RWPE1 (cell line): ENCODE results near the gene PLIN5.
A peak's percentile ranks its signal among the peaks of the same experiment; 100 is the strongest.

ENCODE experiments used
- CTCF ChIA-PET: fragments of 350-600 bp; sonication (Branson Sonifier 250); formaldehyde crosslinking; extraction: SDS; loops from one replicate; lab custom pipeline; 2021; lab: Yijun Ruan, JAX
- POLR2A ChIA-PET: fragments of 400-600 bp; formaldehyde crosslinking; extraction: SDS; loops from one replicate; lab custom pipeline; 2020; ENCODE audit warnings: antibody characterized with exemption; ENCODE audit not compliant: low non-redundant PET; lab: Yijun Ruan, JAX
- DNase-seq: peaks from one replicate; pipeline ENCODE4 v3.0.0; 2012; ENCODE audit warnings: low spot score
- H3K27ac ChIP-seq: fragments of 450-650 bp; 2 replicates; pipeline ENCODE4 v1.5.1; 2017
- TF ChIP-seq, protein P1 (sequence below): fragments of 450-650 bp; conservative IDR thresholded peaks from 2 replicates; pipeline ENCODE4 v1.5.1; 2017; ENCODE audit warnings: low read depth, mild to moderate bottlenecking

PLIN5 gene

GRCh38 chr19:4580021-4580901 is 45.2 kb upstream of the PLIN5 start:
- ChIA-PET CTCF (interaction anchor here (0.6 to 1.9 kb wide), 7 partner anchors 13 to 300 kb away, joined by 3 to 14 read pairs (median 5); no protein-coding TSS in a partner anchor), POLR2A (no interaction called here)
- no peak overlapping the region for H3K27ac ChIP-seq
- TF ChIP-seq, protein P1, sequence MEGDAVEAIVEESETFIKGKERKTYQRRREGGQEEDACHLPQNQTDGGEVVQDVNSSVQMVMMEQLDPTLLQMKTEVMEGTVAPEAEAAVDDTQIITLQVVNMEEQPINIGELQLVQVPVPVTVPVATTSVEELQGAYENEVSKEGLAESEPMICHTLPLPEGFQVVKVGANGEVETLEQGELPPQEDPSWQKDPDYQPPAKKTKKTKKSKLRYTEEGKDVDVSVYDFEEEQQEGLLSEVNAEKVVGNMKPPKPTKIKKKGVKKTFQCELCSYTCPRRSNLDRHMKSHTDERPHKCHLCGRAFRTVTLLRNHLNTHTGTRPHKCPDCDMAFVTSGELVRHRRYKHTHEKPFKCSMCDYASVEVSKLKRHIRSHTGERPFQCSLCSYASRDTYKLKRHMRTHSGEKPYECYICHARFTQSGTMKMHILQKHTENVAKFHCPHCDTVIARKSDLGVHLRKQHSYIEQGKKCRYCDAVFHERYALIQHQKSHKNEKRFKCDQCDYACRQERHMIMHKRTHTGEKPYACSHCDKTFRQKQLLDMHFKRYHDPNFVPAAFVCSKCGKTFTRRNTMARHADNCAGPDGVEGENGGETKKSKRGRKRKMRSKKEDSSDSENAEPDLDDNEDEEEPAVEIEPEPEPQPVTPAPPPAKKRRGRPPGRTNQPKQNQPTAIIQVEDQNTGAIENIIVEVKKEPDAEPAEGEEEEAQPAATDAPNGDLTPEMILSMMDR, result no peak
- DNase-seq, result no peak

- POLR2A ChIA-PET, result interaction anchor here (0.6 kb wide), 1 partner anchor 1618 kb away, joined by 6 read pairs; no protein-coding TSS in a partner anchor
- no peak overlapping the region for H3K27ac ChIP-seq
- DNase-seq, result no peak
- TF ChIP-seq, protein P1, result no peak
- CTCF ChIA-PET, result interaction anchor here (0.6 to 1.9 kb wide), 4 partner anchors 12 to 170 kb away, joined by 4 to 14 read pairs (median 7); no protein-coding TSS in a partner anchor
Observed at GRCh38 chr19:4579389-4579788, 44.4 kb upstream of the PLIN5 start.

DNA sequence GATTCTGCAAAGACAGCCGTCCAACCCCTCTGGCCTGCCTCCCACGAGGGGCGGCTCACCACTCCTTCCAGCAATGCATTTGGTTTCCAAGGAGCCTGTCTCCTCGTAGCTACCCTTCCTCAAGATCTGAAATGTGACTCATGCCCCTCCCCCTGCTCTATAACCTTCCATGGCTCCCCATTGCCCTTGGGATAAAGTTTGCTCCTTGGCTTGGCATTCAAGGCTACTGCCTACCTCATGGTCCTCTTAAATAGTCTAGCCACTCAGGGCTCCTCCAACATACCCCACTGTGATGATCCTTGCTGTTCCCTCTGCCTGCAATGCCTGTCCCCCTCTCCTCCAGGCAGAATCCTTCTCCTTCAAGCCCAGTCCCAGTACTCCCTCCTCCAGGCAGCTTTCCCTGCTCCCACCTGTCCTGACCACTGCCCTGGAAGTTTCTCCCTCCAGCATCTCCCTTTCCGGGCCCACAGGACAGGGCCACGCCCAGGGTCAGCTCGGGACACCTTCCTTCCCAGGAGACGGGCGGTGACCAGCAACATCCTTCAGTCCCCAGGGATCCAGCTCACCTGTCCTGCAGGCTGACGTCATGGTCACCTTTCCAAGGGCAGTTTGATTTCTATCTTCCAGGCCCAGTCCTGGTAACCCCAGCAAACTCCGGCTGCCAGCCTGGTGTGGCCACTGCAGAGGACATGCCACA is 43.7 kb upstream of the PLIN5 start:
- no peak overlapping the region for H3K27ac ChIP-seq
- ChIA-PET POLR2A (interaction anchor here (0.6 kb wide), 1 partner anchor 1619 kb away, joined by 6 read pairs; no protein-coding TSS in a partner anchor), CTCF (interaction anchor here (0.6 to 1.9 kb wide), 6 partner anchors 12 to 169 kb away, joined by 3 to 14 read pairs (median 4); no protein-coding TSS in a partner anchor)
- TF ChIP-seq, protein P1, result no peak
- DNase-seq, result no peak

DNA sequence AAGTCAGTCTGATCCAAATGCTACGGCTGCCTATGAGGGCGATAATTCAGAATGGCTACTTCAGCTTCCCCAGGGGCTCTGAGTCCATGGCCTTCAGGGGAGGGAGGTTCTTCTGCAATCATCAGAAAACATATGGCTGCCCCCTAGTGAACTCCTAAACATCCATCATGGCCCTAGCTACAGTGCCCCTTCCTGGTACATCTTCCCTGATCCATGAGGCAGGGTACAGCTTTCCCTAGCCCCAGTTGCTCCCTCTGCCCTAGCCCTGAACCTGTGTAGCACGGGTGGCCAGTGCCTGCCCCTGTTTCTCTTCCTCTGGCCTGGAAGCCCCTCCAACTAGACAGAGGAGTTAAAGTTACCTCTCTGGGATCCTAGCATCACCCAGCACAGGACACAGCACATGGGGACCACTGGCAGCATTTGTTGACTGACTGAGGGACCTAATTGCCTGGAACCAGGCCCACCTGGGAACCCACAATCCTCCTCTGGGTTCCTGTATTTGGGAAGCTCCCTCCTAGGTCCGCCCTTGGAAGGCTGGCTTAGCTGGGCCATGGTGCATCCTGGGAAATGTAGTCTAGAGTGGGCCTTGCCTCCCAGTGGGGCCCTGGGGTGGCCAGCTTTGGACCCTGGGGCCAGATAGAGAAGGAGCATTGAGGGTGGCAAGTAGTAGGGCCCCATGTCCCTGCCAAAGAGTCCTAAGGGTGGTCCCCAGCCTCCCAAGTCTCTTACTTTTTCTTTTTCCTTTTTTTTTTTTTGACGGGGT is 42.2 kb upstream of the PLIN5 start:
- ChIA-PET POLR2A (no interaction called here), CTCF (interaction anchor here (0.6 to 1.9 kb wide), 6 partner anchors 18 to 767 kb away, joined by 3 to 11 read pairs (median 4); no protein-coding TSS in a partner anchor)
- H3K27ac ChIP-seq, result no peak overlapping the region; the same call in 1 of the 2 replicates
- TF ChIP-seq, protein P1, result no peak
- DNase-seq, result no peak

- TF ChIP-seq, protein P1, result peak; percentile 75
- no peak for DNase-seq
- ChIA-PET CTCF (interaction anchor here (0.7 to 1.9 kb wide), 15 partner anchors 9 to 1434 kb away, joined by 3 to 11 read pairs (median 4); no protein-coding TSS in a partner anchor), POLR2A (no interaction called here)
- peak overlapping the region; percentile 61 for H3K27ac ChIP-seq
Observed at GRCh38 chr19:4576016-4576933, 41.3 kb upstream of the PLIN5 start.
